A549 (cell line): ENCODE measurements around the gene ATRN. TPM values are rescaled to one million over a fixed set of nuclear protein-coding genes. Genes with fewer than 3 reads are reported as not detected.

ENCODE experiments used
- ATAC-seq, 2 experiments: fragments of 200-7000 bp in 1 of 2; fragments of >200 bp in 1 of 2; cut with Nextera tagmentation in 1 of 2; cut with Tn5 transposase in 1 of 2; 3 replicates each; pipeline versions ENCODE4 v1.8.0 to v1.9.1; 2018 to 2020; ENCODE audit warnings: mild to moderate bottlenecking in 1 of 2, moderate library complexity in 1 of 2
- CTCF ChIA-PET: fragments of 300-600 bp; sonication (Branson Sonifier 250); formaldehyde crosslinking; extraction: SDS; loops from one replicate; lab custom pipeline; 2021; ENCODE audit warnings: antibody characterized with exemption, inconsistent platforms; lab: Yijun Ruan, JAX
- POLR2A ChIA-PET: fragments of 350-600 bp; formaldehyde crosslinking; extraction: SDS; loops from one replicate; lab custom pipeline; 2021; ENCODE audit warnings: antibody characterized with exemption, inconsistent platforms; lab: Yijun Ruan, JAX
- DNase-seq, 2 experiments: peaks; one replicate each; pipeline versions ENCODE4 v3.0.0 to v3.0.0-alpha.2; 2011 to 2016; ENCODE audit warnings: low read depth in 1 of 2, low spot score in 1 of 2
- FAIRE-seq: peaks from 2 replicates; lab custom pipeline; 2011; peaks lifted over from hg19 to GRCh38; lab: Jason Lieb, UNC
- H3K27ac ChIP-seq, 2 experiments: fragments of >200 bp; sonication (Bioruptor Twin); formaldehyde crosslinking; 3 replicates each; pipeline ENCODE4 v1.5.1; 2016 to 2017
- H3K4me1 ChIP-seq: fragments of >200 bp; sonication (Bioruptor Twin); formaldehyde crosslinking; 3 replicates; pipeline ENCODE4 v1.6.1; 2016
- H3K4me2 ChIP-seq: fragments of >200 bp; sonication (Bioruptor Twin); formaldehyde crosslinking; 3 replicates; pipeline ENCODE4 v1.6.1; 2016
- H3K4me3 ChIP-seq: fragments of >200 bp; sonication (Bioruptor Twin); formaldehyde crosslinking; 3 replicates; pipeline ENCODE4 v1.5.1; 2016
- H3K9me3 ChIP-seq: fragments of >200 bp; sonication (Bioruptor Twin); formaldehyde crosslinking; 3 replicates; pipeline ENCODE4 v1.6.1; 2016
- CBX2 ChIP-seq: fragments of 200-600 bp; sonication (generic); IDR thresholded peaks from 2 replicates; pipeline ENCODE4 v1.6.1; 2016; ENCODE audit warnings: low read depth, mild to moderate bottlenecking, borderline replicate concordance
- CHD2 ChIP-seq: fragments of 150-350 bp; IDR thresholded peaks from 2 replicates; pipeline ENCODE4 v1.6.1; 2014; ENCODE audit warnings: low read length; ENCODE audit not compliant: partially characterized antibody
- CHD4 ChIP-seq: fragments of 200-600 bp; sonication (generic); IDR thresholded peaks from 2 replicates; pipeline ENCODE4 v1.6.1; 2016; ENCODE audit warnings: antibody characterized with exemption, mild to moderate bottlenecking, borderline replicate concordance
- EHMT2 ChIP-seq: fragments of 200-600 bp; sonication (generic); IDR thresholded peaks from 2 replicates; pipeline ENCODE4 v1.6.1; 2016; ENCODE audit warnings: antibody characterized with exemption, low read depth, mild to moderate bottlenecking, moderate library complexity
- EP300 ChIP-seq, 2 experiments: fragments of >200 bp; sonication (Bioruptor Twin); formaldehyde crosslinking; IDR thresholded peaks; 2 replicates in 1 of 2; 3 replicates in 1 of 2; pipeline ENCODE4 v1.6.1; 2016 to 2017
- ESRRA ChIP-seq: fragments of 150-350 bp; IDR thresholded peaks from 2 replicates; pipeline ENCODE4 v1.6.1; 2014; ENCODE audit warnings: mild to moderate bottlenecking, low read length, borderline replicate concordance
- FOSB ChIP-seq: fragments of 250-450 bp; sonication (Bioruptor Pico); IDR thresholded peaks from 2 replicates; pipeline ENCODE4 v1.5.0; 2020; ENCODE audit warnings: mild to moderate bottlenecking, moderate library complexity
- FOSL2 ChIP-seq, 2 experiments: fragments of 450-650 bp in 1 of 2; fragments of >200 bp in 1 of 2; sonication (Bioruptor Twin) in 1 of 2; formaldehyde crosslinking; IDR thresholded peaks; 2 replicates each; pipeline versions ENCODE4 v1.5.0 to v1.6.1; 2016 to 2020; ENCODE audit warnings: mild to moderate bottlenecking in 1 of 2, moderate library complexity in 1 of 2
- GATA3 ChIP-seq: IDR thresholded peaks from 2 replicates; pipeline ENCODE4 v1.6.1; 2012; ENCODE audit warnings: borderline replicate concordance
- HDAC2 ChIP-seq: fragments of 200-600 bp; sonication (generic); IDR thresholded peaks from 2 replicates; pipeline ENCODE4 v1.6.1; 2016
- HOXB5 ChIP-seq: fragments of 250-450 bp; sonication (Bioruptor Pico); IDR thresholded peaks from 2 replicates; pipeline ENCODE4 v1.5.0; 2020; ENCODE audit warnings: mild to moderate bottlenecking, moderate library complexity
- JUN ChIP-seq, 2 experiments: fragments of >200 bp; sonication (Bioruptor Twin); formaldehyde crosslinking; IDR thresholded peaks; 2 replicates in 1 of 2; 3 replicates in 1 of 2; pipeline ENCODE4 v1.6.1; 2016 to 2017
- JUNB ChIP-seq: fragments of >200 bp; sonication (Bioruptor Twin); formaldehyde crosslinking; IDR thresholded peaks from 2 replicates; pipeline ENCODE4 v1.6.1; 2016
- KDM5A ChIP-seq: fragments of 200-600 bp; sonication (generic); IDR thresholded peaks from 2 replicates; pipeline ENCODE4 v1.6.1; 2016; ENCODE audit warnings: antibody characterized with exemption, mild to moderate bottlenecking
- MAFK ChIP-seq: fragments of 450-650 bp; IDR thresholded peaks from 2 replicates; pipeline ENCODE4 v1.6.1; 2014; ENCODE audit not compliant: partially characterized antibody
- NPAS2 ChIP-seq: fragments of 250-450 bp; sonication (Bioruptor Pico); IDR thresholded peaks from 2 replicates; pipeline ENCODE4 v1.8.0; 2022; ENCODE audit warnings: mild to moderate bottlenecking, moderate library complexity, borderline replicate concordance
- POLR2A ChIP-seq: IDR thresholded peaks from 2 replicates; pipeline ENCODE4 v1.6.1; 2012; ENCODE audit warnings: mild to moderate bottlenecking, low read length
- RNF2 ChIP-seq: fragments of 200-600 bp; sonication (generic); IDR thresholded peaks from 2 replicates; pipeline ENCODE4 v1.6.1; 2016; ENCODE audit warnings: low read depth, mild to moderate bottlenecking, antibody characterized with exemption, moderate library complexity, borderline replicate concordance
- SMC3 ChIP-seq: fragments of >200 bp; sonication (Bioruptor Twin); formaldehyde crosslinking; IDR thresholded peaks from 3 replicates; pipeline ENCODE4 v1.6.1; 2018; ENCODE audit warnings: inconsistent platforms
- SREBF2 ChIP-seq: fragments of 450-650 bp; IDR thresholded peaks from 2 replicates; pipeline ENCODE4 v1.6.1; 2014; ENCODE audit warnings: mild to moderate bottlenecking, moderate library complexity
- TFCP2L1 ChIP-seq: fragments of 250-450 bp; sonication (Bioruptor Pico); IDR thresholded peaks from 2 replicates; pipeline ENCODE4 v1.5.0; 2021; ENCODE audit warnings: mild to moderate bottlenecking
- ZFP36 ChIP-seq: fragments of 450-650 bp; IDR thresholded peaks from 2 replicates; pipeline ENCODE4 v1.6.1; 2014; ENCODE audit warnings: borderline replicate concordance; ENCODE audit not compliant: partially characterized antibody
- ZNF302 ChIP-seq: fragments of 250-450 bp; sonication (Bioruptor Pico); IDR thresholded peaks from 2 replicates; pipeline ENCODE4 v1.9.0; 2021; ENCODE audit warnings: inconsistent platforms, mild to moderate bottlenecking, moderate library complexity
- WGBS: methylation state at CpG from one replicate; pipeline ENCODE4 v1.1.6; 2017; ENCODE audit errors: missing lambda C conversion rate; 5-methylcytosine and 5-hydroxymethylcytosine counted together
- polyA plus RNA-seq, 4 experiments: library from polyadenylated mRNA; depleted of rRNA in 3 of 4; stranded (reverse); fragments of >200 nt; fragmentation: RNase III in 1 of 4; extraction: RNeasy Plus Mini Kit Qiagen cat#74134 plus additional on column Dnase treatment in 1 of 4; gene quantifications; 2 replicates in 3 of 4; 3 replicates in 1 of 4; pipeline ENCODE4 v1.2.3, GENCODE V29; 2011 to 2017
- TF ChIP-seq, protein P1 (sequence below): fragments of 150-350 bp; IDR thresholded peaks from 2 replicates; pipeline ENCODE4 v1.6.1; 2014; ENCODE audit warnings: low read depth, mild to moderate bottlenecking, low read length
- TF ChIP-seq, protein P2 (sequence below): fragments of 250-450 bp; sonication (Bioruptor Pico); IDR thresholded peaks from 2 replicates; pipeline ENCODE4 v1.5.0; 2020; ENCODE audit warnings: low read depth, mild to moderate bottlenecking, moderate library complexity
- TF ChIP-seq, protein P3 (sequence below): IDR thresholded peaks from 2 replicates; pipeline ENCODE4 v1.6.1; 2012
- TF ChIP-seq, protein P4 (sequence below): fragments of 250-450 bp; sonication (Bioruptor Pico); IDR thresholded peaks from 2 replicates; pipeline ENCODE4 v1.5.0; 2021; ENCODE audit warnings: mild to moderate bottlenecking, moderate library complexity, borderline replicate concordance
- TF ChIP-seq, protein P5 (sequence below): fragments of 450-650 bp; IDR thresholded peaks from 2 replicates; pipeline ENCODE4 v1.6.1; 2014; ENCODE audit warnings: antibody characterized with exemption
- TF ChIP-seq, protein P6 (sequence below): IDR thresholded peaks from 2 replicates; pipeline ENCODE4 v1.6.1; 2012

ATRN gene
- polyA plus RNA-seq, 2 of the 4 experiments (the other 2 are of a cell fraction), result 21.3 to 58.7 TPM

DNA sequence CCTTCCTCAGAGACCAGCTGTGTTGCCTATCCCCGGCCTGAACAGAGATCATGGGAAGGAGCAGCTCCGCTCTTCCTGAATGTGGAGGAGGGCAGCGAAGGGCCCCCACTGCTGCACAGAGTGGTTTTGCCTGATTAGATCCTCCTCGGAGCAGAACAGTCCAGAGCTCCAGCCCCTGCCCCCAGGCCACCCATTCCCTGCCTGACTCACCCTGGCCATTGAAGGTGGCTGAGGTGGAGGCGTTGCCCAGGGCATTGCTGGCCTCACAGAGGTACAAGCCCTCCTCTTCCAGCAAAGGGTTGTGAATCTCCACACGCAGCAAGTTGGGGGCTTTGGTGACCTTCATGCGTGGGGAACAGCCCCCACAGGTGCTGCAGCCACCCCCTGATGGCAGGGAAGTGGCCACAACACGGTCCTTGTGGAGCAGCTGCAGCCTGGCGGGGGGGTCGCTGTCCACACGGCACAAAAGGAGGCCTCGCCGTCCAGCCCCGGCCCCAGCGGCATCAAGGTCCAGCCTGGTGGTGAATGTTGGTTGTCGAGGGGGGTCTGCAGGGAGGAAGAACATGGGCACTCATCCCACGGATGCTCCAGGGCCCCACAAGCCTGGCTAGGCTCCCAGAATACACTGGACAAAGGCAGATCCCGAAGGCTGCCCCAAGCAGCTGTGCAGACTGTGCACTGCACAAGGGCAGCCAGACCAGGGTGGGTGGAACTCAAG lies 226.9 kb downstream of the ATRN start (continued):
- TF ChIP-seq, protein P1, sequence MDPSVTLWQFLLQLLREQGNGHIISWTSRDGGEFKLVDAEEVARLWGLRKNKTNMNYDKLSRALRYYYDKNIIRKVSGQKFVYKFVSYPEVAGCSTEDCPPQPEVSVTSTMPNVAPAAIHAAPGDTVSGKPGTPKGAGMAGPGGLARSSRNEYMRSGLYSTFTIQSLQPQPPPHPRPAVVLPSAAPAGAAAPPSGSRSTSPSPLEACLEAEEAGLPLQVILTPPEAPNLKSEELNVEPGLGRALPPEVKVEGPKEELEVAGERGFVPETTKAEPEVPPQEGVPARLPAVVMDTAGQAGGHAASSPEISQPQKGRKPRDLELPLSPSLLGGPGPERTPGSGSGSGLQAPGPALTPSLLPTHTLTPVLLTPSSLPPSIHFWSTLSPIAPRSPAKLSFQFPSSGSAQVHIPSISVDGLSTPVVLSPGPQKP, result no peak

DNA sequence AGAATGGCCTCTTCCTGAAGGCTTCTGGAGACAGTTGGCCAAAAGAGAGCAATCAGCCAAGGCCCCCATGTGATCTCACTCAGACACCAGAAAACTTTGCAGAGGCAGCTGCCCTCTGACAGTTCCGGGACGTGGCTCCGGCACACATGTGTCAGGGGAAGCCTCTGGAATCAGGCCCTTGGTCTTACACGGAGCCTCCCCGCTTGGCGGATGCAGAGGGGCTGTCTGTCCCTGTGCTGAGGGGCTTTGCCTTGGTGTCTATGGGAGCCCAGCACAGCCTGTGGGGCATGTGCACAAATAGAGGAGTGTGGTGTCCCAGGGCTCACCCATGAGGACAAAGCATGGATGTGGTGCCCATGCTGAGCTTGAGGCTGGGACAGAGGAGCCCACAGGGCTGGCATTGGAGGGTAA lies 227.8 kb downstream of the ATRN start:
- H3K27ac ChIP-seq, result no peak overlapping the region
- H3K4me2 ChIP-seq, result no peak overlapping the region
- no peak overlapping the region for H3K4me3 ChIP-seq
- ChIA-PET CTCF (interaction anchor here (2.1 to 61.5 kb wide), 3 partner anchors 11 to 39 kb away, joined by 9 to 2233 read pairs (median 187); partner anchors contain the start of genes ADAM33, ADISSP, HSPA12B and SIGLEC1), POLR2A (no interaction called here)
- ATAC-seq, result peak; percentile 9 to 11; a peak in 2 of 6 replicates
- FAIRE-seq, result no peak
- WGBS, result 84% methylated on average over 6 of the region's 6 CpGs
- DNase-seq, result no peak
- H3K4me1 ChIP-seq, result no peaks in the 10 kb centered on the region
- 0 out of 3 replicates have a peak, but pooled peaks cover 2% of the 10 kb centered on the region for H3K9me3 ChIP-seq
- TF ChIP-seq GATA3 (no peak), CHD2 (no peak), FOSL2 (IDR thresholded peaks at IDR 0.05) (no peak), FOSL2 (CRISPR knock-in tag; IDR thresholded peaks at IDR 0.05) (no peak), SMC3 (no peak), JUN (IDR thresholded peaks at IDR 0.05) (no peak), POLR2A (no peak), EP300 (IDR thresholded peaks at IDR 0.05) (no peak), HOXB5 (CRISPR knock-in tag) (no peak), NPAS2 (CRISPR knock-in tag) (no peak), ZNF302 (CRISPR knock-in tag) (no peak), ZFP36 (no peak)
- TF ChIP-seq, protein P2, sequence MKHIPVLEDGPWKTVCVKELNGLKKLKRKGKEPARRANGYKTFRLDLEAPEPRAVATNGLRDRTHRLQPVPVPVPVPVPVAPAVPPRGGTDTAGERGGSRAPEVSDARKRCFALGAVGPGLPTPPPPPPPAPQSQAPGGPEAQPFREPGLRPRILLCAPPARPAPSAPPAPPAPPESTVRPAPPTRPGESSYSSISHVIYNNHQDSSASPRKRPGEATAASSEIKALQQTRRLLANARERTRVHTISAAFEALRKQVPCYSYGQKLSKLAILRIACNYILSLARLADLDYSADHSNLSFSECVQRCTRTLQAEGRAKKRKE (CRISPR knock-in tag), result no peak
- TF ChIP-seq, protein P3, sequence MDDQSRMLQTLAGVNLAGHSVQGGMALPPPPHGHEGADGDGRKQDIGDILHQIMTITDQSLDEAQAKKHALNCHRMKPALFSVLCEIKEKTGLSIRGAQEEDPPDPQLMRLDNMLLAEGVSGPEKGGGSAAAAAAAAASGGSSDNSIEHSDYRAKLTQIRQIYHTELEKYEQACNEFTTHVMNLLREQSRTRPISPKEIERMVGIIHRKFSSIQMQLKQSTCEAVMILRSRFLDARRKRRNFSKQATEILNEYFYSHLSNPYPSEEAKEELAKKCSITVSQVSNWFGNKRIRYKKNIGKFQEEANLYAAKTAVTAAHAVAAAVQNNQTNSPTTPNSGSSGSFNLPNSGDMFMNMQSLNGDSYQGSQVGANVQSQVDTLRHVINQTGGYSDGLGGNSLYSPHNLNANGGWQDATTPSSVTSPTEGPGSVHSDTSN, result no peak

DNA sequence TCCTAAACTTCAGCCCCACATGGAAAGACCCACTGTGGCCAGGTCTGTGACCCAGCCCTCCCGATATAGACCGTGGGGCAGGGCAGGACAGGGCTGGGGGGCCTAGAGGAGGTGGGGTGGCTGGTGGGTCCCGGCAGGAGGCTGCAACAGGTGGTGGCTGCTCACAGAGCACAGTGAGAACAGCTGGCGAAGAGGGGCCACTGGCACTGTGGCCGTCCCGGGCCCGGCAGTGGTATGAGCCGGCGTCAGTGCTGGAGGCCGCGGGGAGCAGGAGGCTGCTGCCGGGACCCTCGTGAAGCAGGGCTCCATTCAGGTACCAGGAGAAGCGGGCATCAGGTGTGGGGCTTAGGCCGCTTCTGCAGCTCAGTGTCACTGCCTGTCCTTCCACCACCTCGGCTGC lies 228.2 kb downstream of the ATRN start:
- Histone ChIP-seq H3K9me3 (0 out of 3 replicates have a peak, but pooled peaks cover 2% of the 10 kb centered on the region), H3K27ac (no peak overlapping the region), H3K4me2 (no peak overlapping the region), H3K4me1 (no peaks in the 10 kb centered on the region), H3K4me3 (no peak overlapping the region)
- no peak for TF ChIP-seq CBX2
- no peak for TF ChIP-seq POLR2A
- TF ChIP-seq CHD4, result no peak
- no peak for TF ChIP-seq TFCP2L1 (CRISPR knock-in tag)
- TF ChIP-seq ESRRA, result no peak
- no peak for TF ChIP-seq SREBF2
- TF ChIP-seq FOSB (CRISPR knock-in tag), result no peak
- TF ChIP-seq EHMT2, result no peak
- TF ChIP-seq SMC3, result no peak
- no peak for TF ChIP-seq HDAC2
- TF ChIP-seq, protein P4, sequence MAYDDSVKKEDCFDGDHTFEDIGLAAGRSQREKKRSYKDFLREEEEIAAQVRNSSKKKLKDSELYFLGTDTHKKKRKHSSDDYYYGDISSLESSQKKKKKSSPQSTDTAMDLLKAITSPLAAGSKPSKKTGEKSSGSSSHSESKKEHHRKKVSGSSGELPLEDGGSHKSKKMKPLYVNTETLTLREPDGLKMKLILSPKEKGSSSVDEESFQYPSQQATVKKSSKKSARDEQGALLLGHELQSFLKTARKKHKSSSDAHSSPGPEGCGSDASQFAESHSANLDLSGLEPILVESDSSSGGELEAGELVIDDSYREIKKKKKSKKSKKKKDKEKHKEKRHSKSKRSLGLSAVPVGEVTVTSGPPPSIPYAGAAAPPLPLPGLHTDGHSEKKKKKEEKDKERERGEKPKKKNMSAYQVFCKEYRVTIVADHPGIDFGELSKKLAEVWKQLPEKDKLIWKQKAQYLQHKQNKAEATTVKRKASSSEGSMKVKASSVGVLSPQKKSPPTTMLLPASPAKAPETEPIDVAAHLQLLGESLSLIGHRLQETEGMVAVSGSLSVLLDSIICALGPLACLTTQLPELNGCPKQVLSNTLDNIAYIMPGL (CRISPR knock-in tag), result no peak
- no peak for TF ChIP-seq RNF2
- no peak for TF ChIP-seq JUNB
- TF ChIP-seq, protein P5, sequence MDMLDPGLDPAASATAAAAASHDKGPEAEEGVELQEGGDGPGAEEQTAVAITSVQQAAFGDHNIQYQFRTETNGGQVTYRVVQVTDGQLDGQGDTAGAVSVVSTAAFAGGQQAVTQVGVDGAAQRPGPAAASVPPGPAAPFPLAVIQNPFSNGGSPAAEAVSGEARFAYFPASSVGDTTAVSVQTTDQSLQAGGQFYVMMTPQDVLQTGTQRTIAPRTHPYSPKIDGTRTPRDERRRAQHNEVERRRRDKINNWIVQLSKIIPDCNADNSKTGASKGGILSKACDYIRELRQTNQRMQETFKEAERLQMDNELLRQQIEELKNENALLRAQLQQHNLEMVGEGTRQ, result no peak
- no peak for TF ChIP-seq KDM5A
- TF ChIP-seq JUN (IDR thresholded peaks at IDR 0.05), result no peak
- TF ChIP-seq, protein P6, sequence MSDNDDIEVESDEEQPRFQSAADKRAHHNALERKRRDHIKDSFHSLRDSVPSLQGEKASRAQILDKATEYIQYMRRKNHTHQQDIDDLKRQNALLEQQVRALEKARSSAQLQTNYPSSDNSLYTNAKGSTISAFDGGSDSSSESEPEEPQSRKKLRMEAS, result no peak
- no peak for TF ChIP-seq NPAS2 (CRISPR knock-in tag)
- no peak for TF ChIP-seq EP300 (IDR thresholded peaks at IDR 0.05)
- no peak for TF ChIP-seq MAFK
- DNase-seq (no peak), ATAC-seq (0 out of 6 replicates have a peak, but pooled peaks of 1 of the 2 experiments have one; percentile 5), FAIRE-seq (no peak)
- CTCF ChIA-PET, result interaction anchor here (0.8 to 61.5 kb wide), 4 partner anchors 11 to 377 kb away, joined by 3 to 2233 read pairs (median 98); partner anchors contain the start of genes ADAM33, ADISSP, HSPA12B and SIGLEC1
- POLR2A ChIA-PET, result no interaction called here
- WGBS, result 62% methylated on average over 16 of the region's 16 CpGs
